Gastroesophageal sphincter (tissue), 3 donors: ENCODE data around the gene ZNF746.

Experiments used
- EP300 ChIP-seq: sonication (generic); formaldehyde crosslinking; IDR thresholded peaks from one replicate; pipeline ENCODE4 v1.6.1; 2017; ENCODE audit warnings: antibody characterized with exemption, mild to moderate bottlenecking
- POLR2A ChIP-seq, 2 donors: fragments of 450-650 bp; IDR thresholded peaks; one replicate each; pipeline ENCODE4 v1.6.1; 2017; ENCODE audit warnings: antibody characterized with exemption in 2 of 2, mild to moderate bottlenecking in 2 of 2, moderate library complexity in 1 of 2
- TF ChIP-seq, protein P1 (sequence below), 4 experiments: fragments of 200-600 bp in 2 of 4; fragments of 450-650 bp in 2 of 4; sonication (generic) in 1 of 4; IDR thresholded peaks; one replicate each; pipeline ENCODE4 v1.5.1; 2017 to 2019; ENCODE audit warnings: antibody characterized with exemption in 4 of 4, mild to moderate bottlenecking in 2 of 4, moderate library complexity in 2 of 4

DNA sequence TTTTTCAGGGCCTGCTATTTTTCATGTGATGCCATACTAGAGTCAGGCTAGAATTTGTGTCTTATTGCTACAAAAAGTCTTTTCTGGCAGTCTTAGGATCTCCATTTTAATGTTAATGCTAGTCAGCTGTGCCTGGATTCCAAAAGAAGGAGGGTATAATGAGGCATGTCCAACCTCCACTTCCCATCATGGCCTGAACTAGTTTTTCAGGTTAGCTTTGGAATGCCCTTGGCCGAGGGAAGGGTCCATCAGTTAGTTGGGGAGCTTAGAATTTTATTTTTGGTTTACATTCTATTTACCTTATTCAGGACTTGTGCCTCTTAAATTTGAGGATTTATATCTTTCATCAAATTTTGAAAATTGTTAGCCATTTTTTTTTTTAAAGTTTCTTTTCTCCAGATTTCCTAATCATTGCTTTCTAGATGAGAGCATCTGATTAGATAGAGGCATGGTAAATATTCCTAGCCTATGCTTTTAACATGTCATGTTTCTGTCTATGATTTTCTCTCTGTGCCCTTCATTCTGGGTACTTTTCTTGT, 30.2 kb downstream of the ZNF746 start:
- TF ChIP-seq, protein P1, sequence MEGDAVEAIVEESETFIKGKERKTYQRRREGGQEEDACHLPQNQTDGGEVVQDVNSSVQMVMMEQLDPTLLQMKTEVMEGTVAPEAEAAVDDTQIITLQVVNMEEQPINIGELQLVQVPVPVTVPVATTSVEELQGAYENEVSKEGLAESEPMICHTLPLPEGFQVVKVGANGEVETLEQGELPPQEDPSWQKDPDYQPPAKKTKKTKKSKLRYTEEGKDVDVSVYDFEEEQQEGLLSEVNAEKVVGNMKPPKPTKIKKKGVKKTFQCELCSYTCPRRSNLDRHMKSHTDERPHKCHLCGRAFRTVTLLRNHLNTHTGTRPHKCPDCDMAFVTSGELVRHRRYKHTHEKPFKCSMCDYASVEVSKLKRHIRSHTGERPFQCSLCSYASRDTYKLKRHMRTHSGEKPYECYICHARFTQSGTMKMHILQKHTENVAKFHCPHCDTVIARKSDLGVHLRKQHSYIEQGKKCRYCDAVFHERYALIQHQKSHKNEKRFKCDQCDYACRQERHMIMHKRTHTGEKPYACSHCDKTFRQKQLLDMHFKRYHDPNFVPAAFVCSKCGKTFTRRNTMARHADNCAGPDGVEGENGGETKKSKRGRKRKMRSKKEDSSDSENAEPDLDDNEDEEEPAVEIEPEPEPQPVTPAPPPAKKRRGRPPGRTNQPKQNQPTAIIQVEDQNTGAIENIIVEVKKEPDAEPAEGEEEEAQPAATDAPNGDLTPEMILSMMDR (IDR thresholded peaks at IDR 0.05) = no peak
- TF ChIP-seq EP300 = no peak
- TF ChIP-seq POLR2A (IDR thresholded peaks at IDR 0.05) = no peak
